A172 (cell line): ENCODE measurements around the gene PCTP. TPM values are rescaled to one million over a fixed set of nuclear protein-coding genes. Genes with fewer than 3 reads are reported as not detected.
A peak's percentile ranks its signal among the peaks of the same experiment; 100 is the strongest.

ENCODE experiments used
- DNase-seq: peaks from one replicate; pipeline ENCODE4 v3.0.0-alpha.2; 2015; ENCODE audit warnings: low spot score
- total RNA-seq: library from RNA; depleted of rRNA; stranded (reverse); fragments of >200 nt; shearing (Covaris generic); gene quantifications from 2 replicates; pipeline ENCODE4 v1.2.3, GENCODE V29; 2014

Gene PCTP
- total RNA-seq, 1 experiment from 2014 or later: 16.6 TPM

- DNase-seq: no peak
Measured at GRCh38 chr17:55756689-55757088, 5.8 kb downstream of the PCTP start.

- no peak for DNase-seq
Measured at GRCh38 chr17:55757659-55758058, 6.8 kb downstream of the PCTP start.

- no peak for DNase-seq
Measured at GRCh38 chr17:55758171-55758570, 7.3 kb downstream of the PCTP start.

DNA sequence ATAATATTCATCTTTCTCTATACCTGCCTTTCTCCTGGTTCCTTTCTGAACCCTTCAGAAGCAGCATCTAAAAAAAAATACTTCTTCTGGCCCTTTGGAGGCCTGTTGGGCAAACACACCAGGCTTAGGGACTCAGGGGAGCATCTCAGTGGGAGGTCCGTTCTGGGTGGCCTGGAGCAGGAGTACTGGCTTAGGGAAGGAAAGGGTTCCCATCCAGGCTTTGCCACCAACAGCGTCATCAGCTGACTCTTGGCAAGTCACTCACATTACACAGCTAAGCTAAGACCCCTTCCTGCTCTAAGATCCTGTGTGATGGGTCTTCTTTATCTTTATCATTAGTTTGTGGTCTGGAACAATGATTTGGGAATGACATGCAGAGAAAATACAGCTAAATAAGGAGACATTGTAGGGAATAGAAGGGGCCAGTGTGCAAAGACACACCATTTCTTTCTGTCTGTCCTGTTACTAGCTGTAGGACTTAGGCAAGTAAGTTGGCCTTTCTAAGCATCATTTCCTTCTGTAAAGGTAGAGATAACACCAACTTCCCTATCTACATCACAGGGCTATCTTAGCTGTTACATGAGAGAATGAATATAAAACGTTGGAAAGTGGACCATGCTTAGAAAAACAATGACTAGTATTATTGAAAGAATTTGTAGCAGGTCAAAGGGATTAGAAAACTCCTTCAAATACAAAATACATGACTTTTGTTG, 9.9 kb downstream of the PCTP start:
- DNase-seq: no peak

GRCh38 chr17:55762086-55762858, 11.4 kb downstream of the PCTP start:
- no peak for DNase-seq

DNA sequence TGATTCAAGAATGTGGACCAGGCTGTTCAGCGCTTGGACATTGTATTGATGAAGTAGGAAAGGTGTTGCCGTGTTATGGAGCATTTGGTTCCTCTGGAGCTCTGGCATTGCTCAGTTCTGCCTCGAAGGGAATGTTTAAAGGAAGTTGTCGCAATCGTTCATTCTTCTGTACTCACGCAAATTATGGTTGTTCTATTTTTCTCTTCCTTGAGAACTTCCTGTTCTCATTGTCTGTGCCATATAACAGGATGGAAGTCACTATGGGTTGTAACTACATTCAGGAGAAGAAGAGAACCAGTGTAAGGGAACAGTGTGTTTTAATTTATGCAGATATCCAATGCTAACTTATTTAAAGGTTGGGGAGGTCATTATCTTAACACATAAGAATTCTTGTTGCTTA, 13.0 kb downstream of the PCTP start:
- no peak for DNase-seq

GRCh38 chr17:55764610-55765009, 13.8 kb downstream of the PCTP start:
- no peak for DNase-seq

- DNase-seq: no peak
Measured at GRCh38 chr17:55765472-55765871, 14.6 kb downstream of the PCTP start.

DNA sequence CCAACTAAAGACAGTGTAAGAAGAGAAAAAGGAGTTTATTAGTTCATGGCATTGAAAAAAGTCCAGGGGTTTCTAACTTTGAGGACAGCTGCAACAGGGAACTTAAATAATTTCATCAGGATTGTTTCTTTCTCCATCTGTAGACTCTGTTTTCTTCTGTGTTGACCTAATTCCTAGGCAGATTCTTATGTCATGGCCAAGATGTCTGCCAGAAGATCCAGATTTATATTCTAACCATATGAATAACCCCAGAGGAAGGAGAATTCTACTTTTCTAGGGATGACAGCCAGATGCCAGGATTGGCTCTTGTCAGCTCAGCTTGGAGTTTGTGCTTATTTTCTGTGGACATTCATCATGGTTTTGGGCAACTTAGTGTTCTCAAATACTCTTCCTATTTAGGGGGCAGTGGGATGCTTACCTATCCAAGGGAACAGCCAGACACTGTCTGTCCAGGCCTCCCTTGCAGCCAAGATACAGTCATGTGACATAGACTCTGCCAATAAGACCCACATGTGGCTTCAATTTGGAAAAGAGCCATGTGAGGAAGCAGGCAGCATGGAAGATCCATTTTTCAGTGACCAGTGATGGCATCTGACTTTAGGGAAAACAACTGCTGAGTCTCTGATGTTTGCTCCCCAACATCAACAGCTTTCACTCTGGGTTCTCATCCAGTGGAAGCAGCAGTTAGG, 18.2 kb downstream of the PCTP start:
- no peak for DNase-seq

- DNase-seq: peak; percentile 27
Measured at GRCh38 chr17:55769625-55770000, 18.8 kb downstream of the PCTP start.

GRCh38 chr17:55770196-55770870, 19.5 kb downstream of the PCTP start:
- peak; percentile 61 for DNase-seq

DNA sequence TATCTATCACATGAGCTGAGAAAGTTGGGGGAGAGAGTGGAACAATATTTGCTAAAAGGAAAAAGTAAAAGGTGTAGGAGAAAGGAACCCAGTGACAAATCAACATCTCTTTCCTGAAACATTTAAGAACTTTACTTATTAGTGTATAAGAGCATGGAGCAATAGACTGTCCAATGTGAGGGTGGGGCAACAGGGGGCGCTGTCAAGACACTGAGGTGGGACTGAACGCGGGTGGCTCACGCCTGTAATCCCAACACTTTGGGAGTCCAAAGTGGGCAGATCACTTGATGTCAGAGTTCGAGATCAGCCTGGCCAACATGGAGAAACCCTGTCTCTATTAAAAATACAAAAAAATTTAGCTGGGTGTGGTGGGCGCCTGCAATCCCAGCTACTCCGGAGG, 21.2 kb downstream of the PCTP start:
- no peak for DNase-seq

DNA sequence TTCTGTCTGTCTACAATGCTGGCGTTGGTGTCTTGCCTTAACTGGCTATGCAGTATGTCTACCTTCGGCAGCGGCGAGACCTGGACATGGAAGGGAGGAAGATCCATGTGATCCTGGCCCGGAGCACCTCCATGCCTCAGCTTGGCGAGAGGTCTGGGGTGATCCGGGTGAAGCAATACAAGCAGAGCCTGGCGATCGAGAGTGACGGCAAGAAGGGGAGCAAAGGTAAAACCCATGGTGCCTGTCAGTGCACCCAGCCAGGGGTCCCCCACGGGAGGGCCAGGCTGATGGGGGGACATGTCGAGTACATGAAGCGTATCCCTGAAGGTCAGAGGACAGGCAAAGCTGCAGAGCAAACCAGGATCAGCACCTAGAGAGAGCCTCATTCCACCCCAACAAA, 22.8 kb downstream of the PCTP start:
- no peak for DNase-seq

GRCh38 chr17:55774846-55775271, 24.0 kb downstream of the PCTP start:
- no peak for DNase-seq

DNA sequence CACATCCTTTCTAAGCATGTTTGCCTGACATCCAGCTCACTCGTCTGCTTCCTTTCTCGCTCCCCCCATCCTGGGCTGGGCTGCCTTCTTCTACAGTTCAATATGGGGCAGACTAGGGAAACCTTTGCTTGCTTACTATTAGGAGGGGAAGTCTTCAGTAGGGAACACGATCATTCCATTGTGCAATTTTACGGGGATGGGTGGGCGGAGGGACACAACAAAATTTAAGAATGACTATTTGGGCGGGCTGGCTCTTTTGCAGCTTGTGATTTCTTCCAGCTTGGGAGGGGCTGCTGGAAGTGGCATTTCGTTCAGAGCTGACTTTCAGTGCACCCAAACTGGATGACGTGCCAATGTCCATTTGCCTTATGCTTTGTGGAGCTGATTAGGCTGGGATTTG, 25.4 kb downstream of the PCTP start:
- no peak for DNase-seq

- no peak for DNase-seq
Measured at GRCh38 chr17:55777471-55777971, 26.7 kb downstream of the PCTP start.

- DNase-seq: no peak
Measured at GRCh38 chr17:55778389-55779118, 27.7 kb downstream of the PCTP start.

GRCh38 chr17:55783684-55784245, 32.9 kb downstream of the PCTP start:
- no peak for DNase-seq

GRCh38 chr17:55784666-55785065, 33.8 kb downstream of the PCTP start:
- DNase-seq: no peak

GRCh38 chr17:55785181-55785580, 34.3 kb downstream of the PCTP start:
- no peak for DNase-seq

GRCh38 chr17:55793272-55793671, 42.4 kb downstream of the PCTP start:
- DNase-seq: no peak
